ENCODE results near the gene SGSM2. TPM values are rescaled to one million over a fixed set of nuclear protein-coding genes. Genes with fewer than 3 reads are reported as not detected.

SGSM2 gene
- total and polyA plus RNA-seq, 2 donors (not counting 1 experiment from before 2014, with no cell fraction given) = 139 to 181 TPM

DNA sequence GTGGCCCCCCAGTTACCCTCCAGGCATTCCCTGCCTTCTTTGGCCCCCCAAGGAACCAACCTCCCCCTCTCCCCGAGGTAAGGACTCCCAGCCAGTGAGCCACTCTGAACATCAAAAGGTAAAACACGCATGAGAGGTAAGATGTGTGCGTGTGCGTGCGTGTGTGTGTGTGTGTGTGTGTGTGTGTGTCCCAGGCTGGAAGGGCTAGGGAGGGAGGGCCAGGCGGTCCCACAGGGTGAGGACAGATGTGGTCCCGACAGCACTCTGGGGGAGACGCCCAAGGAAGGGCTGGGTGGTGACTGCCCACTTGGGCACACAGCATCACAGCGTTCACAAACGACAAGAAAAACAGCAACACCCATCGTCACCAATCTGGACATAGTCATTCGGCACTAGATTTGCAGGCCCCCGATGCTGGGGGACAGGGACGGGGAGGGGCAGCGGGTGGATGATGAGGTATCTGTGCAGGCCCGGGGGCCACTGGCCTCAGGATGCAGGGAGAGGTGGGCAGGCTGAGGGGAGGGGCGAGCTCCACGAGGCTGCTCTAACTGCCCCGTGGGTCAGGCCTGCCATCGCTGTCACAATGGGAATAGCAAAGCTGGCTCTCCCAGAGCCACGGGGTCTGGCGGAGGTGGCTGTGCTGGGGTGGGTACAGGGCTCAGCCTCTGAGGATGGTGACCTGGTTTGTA, 47.3 kb downstream of the SGSM2 start:
- Histone ChIP-seq H3K9ac (ENCODE audit: low read length) (no peak overlapping the region), H4K20me1 (ENCODE audit: control insufficient read depth, insufficient read depth, low read length, poor library complexity, severe bottlenecking) (peaks cover 42% of the 10 kb centered on the region), H3K27ac (ENCODE audit: low read length in 2 of 2) (no peak overlapping the region), H3K27me3 (replicated peaks in 1 of 4; ENCODE audit: control extremely low read depth in 1 of 4, control insufficient read depth in 3 of 4, insufficient read depth in 4 of 4, low read length in 3 of 4) (no peaks in the 10 kb centered on the region), H3K79me2 (ENCODE audit: control insufficient read depth, insufficient read depth, low read length) (peaks cover 70% of the 10 kb centered on the region), H3K4me2 (replicated peaks; ENCODE audit: low read depth, low read length, poor library complexity, severe bottlenecking) (no peak overlapping the region), H2AFZ (ENCODE audit: insufficient read depth, low read depth, low read length, poor library complexity, severe bottlenecking) (no peak overlapping the region), H3K4me3 (ENCODE audit: control extremely low read depth in 1 of 5, extremely low read depth in 1 of 5, insufficient read depth in 1 of 5, low read depth in 2 of 5, low read length in 4 of 5) (no peak overlapping the region), H3K4me1 (ENCODE audit: control insufficient read depth in 2 of 2, insufficient read depth in 2 of 2, low read length in 2 of 2) (peaks cover 0 to 4% of the 10 kb centered on the region in 2 donors), H3K9me3 (ENCODE audit: control extremely low read depth in 1 of 3, control insufficient read depth in 2 of 3, insufficient read depth in 1 of 3, low read length in 2 of 3) (no peaks in the 10 kb centered on the region), H3K36me3 (replicated peaks in 1 of 2; ENCODE audit: control extremely low read depth in 1 of 2, control insufficient read depth in 1 of 2, extremely low read depth in 1 of 2, insufficient read depth in 2 of 2, low read length in 1 of 2) (peaks cover 0 to 33% of the 10 kb centered on the region in 2 experiments)
- peaks cover 5% of the 10 kb centered on the region for H3K4me1 Mint-ChIP-seq
- ChIA-PET CTCF (interaction anchor here (0.6 to 14.1 kb wide), 5 partner anchors 8 to 562 kb away, joined by 3 to 650 read pairs (median 69); no protein-coding TSS in a partner anchor), POLR2A (interaction anchor here (0.5 kb wide), 1 partner anchor 19 kb away, joined by 7 read pairs; no protein-coding TSS in a partner anchor)
- 98% methylated on average over 18 of the region's 22 CpGs for WGBS (ENCODE audit: insufficient coverage)
- H3K4me3 Mint-ChIP-seq = no peak overlapping the region
- no peaks in the 10 kb centered on the region for H3K9me3 Mint-ChIP-seq (ENCODE audit: insufficient read depth)
- no peaks in the 10 kb centered on the region for H3K27me3 Mint-ChIP-seq
- no peak overlapping the region for H3K27ac Mint-ChIP-seq
- no peak for DNase-seq
- ATAC-seq (ENCODE audit: low read depth) = no peak
- TF ChIP-seq EZH2 (IDR thresholded peaks at IDR 0.05; ENCODE audit: borderline replicate concordance, insufficient read depth, low read depth, low read length, poor library complexity, severe bottlenecking) = no peak
- TF ChIP-seq, protein P1, sequence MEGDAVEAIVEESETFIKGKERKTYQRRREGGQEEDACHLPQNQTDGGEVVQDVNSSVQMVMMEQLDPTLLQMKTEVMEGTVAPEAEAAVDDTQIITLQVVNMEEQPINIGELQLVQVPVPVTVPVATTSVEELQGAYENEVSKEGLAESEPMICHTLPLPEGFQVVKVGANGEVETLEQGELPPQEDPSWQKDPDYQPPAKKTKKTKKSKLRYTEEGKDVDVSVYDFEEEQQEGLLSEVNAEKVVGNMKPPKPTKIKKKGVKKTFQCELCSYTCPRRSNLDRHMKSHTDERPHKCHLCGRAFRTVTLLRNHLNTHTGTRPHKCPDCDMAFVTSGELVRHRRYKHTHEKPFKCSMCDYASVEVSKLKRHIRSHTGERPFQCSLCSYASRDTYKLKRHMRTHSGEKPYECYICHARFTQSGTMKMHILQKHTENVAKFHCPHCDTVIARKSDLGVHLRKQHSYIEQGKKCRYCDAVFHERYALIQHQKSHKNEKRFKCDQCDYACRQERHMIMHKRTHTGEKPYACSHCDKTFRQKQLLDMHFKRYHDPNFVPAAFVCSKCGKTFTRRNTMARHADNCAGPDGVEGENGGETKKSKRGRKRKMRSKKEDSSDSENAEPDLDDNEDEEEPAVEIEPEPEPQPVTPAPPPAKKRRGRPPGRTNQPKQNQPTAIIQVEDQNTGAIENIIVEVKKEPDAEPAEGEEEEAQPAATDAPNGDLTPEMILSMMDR (IDR thresholded peaks at IDR 0.05) = no peak
- intact Hi-C loops (cut with micrococcal nuclease) = no loop called here
